ENCODE results near the gene RSL1D1. TPM values are rescaled to one million over a fixed set of nuclear protein-coding genes. Genes with fewer than 3 reads are reported as not detected.
A peak's percentile ranks its signal among the peaks of the same experiment; 100 is the strongest.
"Not testable (repeated sequence)": the region's sequence is repeated elsewhere in the genome, so short reads cannot be mapped to it uniquely, and the experiment has no call there.

The RSL1D1 gene
- polyA plus RNA-seq, 6 donors from 2014 or later, result 69.7 to 240 (median 184) TPM

- no peaks in the 10 kb centered on the region for H3K27me3 Mint-ChIP-seq
- H3K27ac Mint-ChIP-seq, result peak overlapping the region in 2 of 6 donors; percentile 31 to 71
- ATAC-seq (ENCODE audit: low read depth in 2 of 2), result no peak
- DNase-seq, result no peak
- H3K4me3 Mint-ChIP-seq, result peak overlapping the region in 1 of 8 donors; percentile 5
- no peaks in the 10 kb centered on the region for H3K9me3 Mint-ChIP-seq
- H3K36me3 Mint-ChIP-seq, result no peaks in the 10 kb centered on the region
- peaks cover 37 to 62% (median 62%) of the 10 kb centered on the region in 3 donors for H3K4me1 Mint-ChIP-seq
Measured at GRCh38 chr16:11792410-11793241, 58.7 kb downstream of the RSL1D1 start.

DNA sequence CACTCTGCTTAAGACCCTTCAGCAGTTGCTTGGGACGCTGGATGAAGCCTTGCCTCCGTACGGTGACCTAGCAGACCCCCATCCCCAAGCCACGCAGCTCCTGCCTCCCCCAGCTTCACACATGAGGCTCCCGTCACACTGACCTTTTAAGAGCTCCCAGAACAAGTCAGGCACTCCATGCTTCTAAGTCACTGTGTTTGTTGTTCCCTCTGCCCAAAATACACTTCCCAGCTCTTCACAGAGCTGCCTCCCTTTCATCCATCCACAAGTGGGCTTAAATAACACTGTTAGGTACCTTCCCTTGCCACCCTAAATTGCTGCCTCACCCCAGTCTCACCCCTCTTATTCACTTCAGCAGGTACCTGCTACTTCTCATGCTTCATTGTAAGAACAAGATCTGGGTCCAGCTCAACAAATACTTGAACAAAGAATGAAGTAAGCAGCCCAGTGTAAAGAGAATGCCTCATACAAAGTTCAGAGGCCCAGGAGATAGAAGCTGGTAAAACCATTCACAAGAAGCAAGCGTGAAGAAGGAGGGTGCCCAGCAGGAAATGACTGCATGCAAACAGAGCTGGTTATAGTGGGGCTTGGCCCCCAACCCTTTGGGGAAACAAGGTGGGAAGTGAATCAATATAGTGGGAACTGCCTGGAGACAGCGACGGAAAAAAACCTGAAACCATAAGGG, 60.1 kb downstream of the RSL1D1 start:
- ATAC-seq (ENCODE audit: low read depth in 2 of 2) (no peak), DNase-seq (no peak)
- Mint-ChIP-seq H3K9me3 (no peaks in the 10 kb centered on the region), H3K36me3 (no peaks in the 10 kb centered on the region), H3K4me3 (no peak overlapping the region), H3K27me3 (no peaks in the 10 kb centered on the region), H3K27ac (peak overlapping the region; percentile 8 to 88 (median 24)), H3K4me1 (peaks cover 47 to 67% (median 67%) of the 10 kb centered on the region in 3 donors)

- H3K27me3 Mint-ChIP-seq, result no peaks in the 10 kb centered on the region
- DNase-seq (no peak), ATAC-seq (ENCODE audit: low read depth in 2 of 2) (no peak)
- H3K4me1 Mint-ChIP-seq, result peaks cover 31 to 68% (median 52%) of the 10 kb centered on the region in 3 donors
- peak overlapping the region in 2 of 6 donors; percentile 53 to 100 for H3K27ac Mint-ChIP-seq
- H3K9me3 Mint-ChIP-seq, result no peaks in the 10 kb centered on the region
- H3K36me3 Mint-ChIP-seq, result no peaks in the 10 kb centered on the region
- no peak overlapping the region for H3K4me3 Mint-ChIP-seq
Measured at GRCh38 chr16:11788914-11789313, 62.4 kb downstream of the RSL1D1 start.

- not testable (repeated sequence) for H3K9me3 Mint-ChIP-seq; H3K36me3 Mint-ChIP-seq; ATAC-seq (ENCODE audit: low read depth in 2 of 2); H3K27me3 Mint-ChIP-seq; DNase-seq
- peaks cover 32 to 61% (median 47%) of the 10 kb centered on the region in 3 donors for H3K4me1 Mint-ChIP-seq
- H3K4me3 Mint-ChIP-seq, result peak overlapping the region in 1 of 8 donors; percentile 29
- peak overlapping the region in 4 of 6 donors; percentile 62 to 100 (median 80) for H3K27ac Mint-ChIP-seq
Measured at GRCh38 chr16:11784980-11785599, 66.3 kb downstream of the RSL1D1 start.

- Mint-ChIP-seq H3K4me1 (peaks cover 32 to 61% (median 46%) of the 10 kb centered on the region in 3 donors), H3K27ac (peak overlapping the region in 5 of 6 donors; percentile 24 to 100 (median 79)), H3K4me3 (peak overlapping the region in 1 of 8 donors; percentile 53)
- not testable (repeated sequence) for H3K27me3 Mint-ChIP-seq; DNase-seq; H3K9me3 Mint-ChIP-seq; ATAC-seq (ENCODE audit: low read depth in 2 of 2); H3K36me3 Mint-ChIP-seq
Measured at GRCh38 chr16:11784381-11784780, 67.0 kb downstream of the RSL1D1 start.

DNA sequence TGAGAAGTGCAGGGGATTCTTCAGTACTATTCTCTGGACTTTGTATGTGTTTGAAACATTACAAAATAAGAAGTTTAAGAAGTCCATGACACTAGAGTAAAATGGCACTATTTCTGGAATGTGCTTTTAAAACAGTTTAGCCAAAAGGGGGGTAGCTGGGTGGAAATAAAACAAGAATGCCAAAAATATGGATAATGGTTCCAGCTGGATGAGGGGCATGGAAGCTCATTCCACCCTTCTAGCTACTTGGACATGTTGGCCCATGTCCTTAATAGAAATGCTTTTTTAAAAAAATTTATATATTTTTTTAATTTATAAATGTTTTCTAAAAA, 67.3 kb downstream of the RSL1D1 start:
- DNase-seq, result no peak
- Mint-ChIP-seq H3K27me3 (no peaks in the 10 kb centered on the region), H3K4me1 (peaks cover 32 to 61% (median 46%) of the 10 kb centered on the region in 3 donors), H3K9me3 (no peaks in the 10 kb centered on the region), H3K36me3 (no peaks in the 10 kb centered on the region), H3K27ac (peak overlapping the region; percentile 97 to 100 (median 99)), H3K4me3 (peak overlapping the region; percentile 61 to 89 (median 82))
- no peak for ATAC-seq (ENCODE audit: low read depth in 2 of 2)

Other genes starting within 250 kb of the RSL1D1 start
- 10 to 100 TPM; 53.0 to 82.7 (median 67.7) TPM for gene SNN, start 183.1 kb downstream of the RSL1D1 start, polyA plus RNA-seq (ENCODE audit: low read depth in 6 of 6)
- 10 to 100 TPM; 34.6 to 65.6 (median 40.2) TPM for gene TXNDC11, start 108.7 kb downstream of the RSL1D1 start, polyA plus RNA-seq (ENCODE audit: low read depth in 6 of 6)
- gene ZC3H7A, start 54.3 kb downstream of the RSL1D1 start, polyA plus RNA-seq (ENCODE audit: low read depth in 6 of 6), result 10 to 100 TPM; 20.7 to 38.4 (median 32.0) TPM
- 10 to 100 TPM; 35.4 to 65.5 (median 54.3) TPM for gene GSPT1, start 64.4 kb upstream of the RSL1D1 start, polyA plus RNA-seq (ENCODE audit: low read depth in 6 of 6)
- 1 to 10 TPM in 4 of 6 donors, not detected in 2; 1.4 to 8.7 (median 6.1) TPM for gene NPIPB2, start 90.5 kb upstream of the RSL1D1 start, polyA plus RNA-seq (ENCODE audit: low read depth in 6 of 6)
- gene TNFRSF17, start 113.7 kb upstream of the RSL1D1 start, polyA plus RNA-seq (ENCODE audit: low read depth in 6 of 6), result 10 to 100 TPM; 24.0 to 75.8 (median 39.7) TPM
- gene SNX29, start 125.2 kb upstream of the RSL1D1 start, polyA plus RNA-seq (ENCODE audit: low read depth in 6 of 6), result 100 to 1,000 TPM in 5 of 6 donors, 10 to 100 TPM in 1; 96.0 to 209 (median 155) TPM